ENCODE data around the gene CHST4.

GRCh38 chr16:71573387-71574094 is 47.3 kb downstream of the CHST4 start:
- TF ChIP-seq CTCF (IDR thresholded peaks at IDR 0.05) (no peak), POLR2A (IDR thresholded peaks at IDR 0.05) (no peak)
